ENCODE results near the gene SPDYE6.

SPDYE6 gene

GRCh38 chr7:102320181-102320580 lies 36.1 kb downstream of the SPDYE6 start:
- H3K4me3 ChIP-seq (ENCODE audit: low read depth, low read length) = no peak overlapping the region
- no peak for TF ChIP-seq CTCF (IDR thresholded peaks at IDR 0.05; ENCODE audit: borderline replicate concordance, insufficient read depth, low read depth, low read length)

GRCh38 chr7:102319671-102320070 lies 36.6 kb downstream of the SPDYE6 start:
- TF ChIP-seq CTCF (IDR thresholded peaks at IDR 0.05; ENCODE audit: borderline replicate concordance, insufficient read depth, low read depth, low read length) = no peak

GRCh38 chr7:102318482-102318971 lies 37.7 kb downstream of the SPDYE6 start:
- TF ChIP-seq CTCF (IDR thresholded peaks at IDR 0.05; ENCODE audit: borderline replicate concordance, insufficient read depth, low read depth, low read length) = 0 out of 2 replicates have a peak, but pooled peaks have one; percentile 3
- no peak overlapping the region for H3K4me3 ChIP-seq (ENCODE audit: low read depth, low read length)

More at GRCh38 chr7:102319671-102320070, 36.6 kb downstream of the SPDYE6 start:
- no peak overlapping the region for H3K4me3 ChIP-seq (ENCODE audit: low read depth, low read length)

- TF ChIP-seq CTCF (IDR thresholded peaks at IDR 0.05; ENCODE audit: borderline replicate concordance, insufficient read depth, low read depth, low read length) = no peak
- H3K4me3 ChIP-seq (ENCODE audit: low read depth, low read length) = no peak overlapping the region
Measured at GRCh38 chr7:102317231-102318059, 38.8 kb downstream of the SPDYE6 start.

GRCh38 chr7:102313997-102314780 lies 42.1 kb downstream of the SPDYE6 start:
- H3K4me3 ChIP-seq (ENCODE audit: low read depth, low read length) = no peak overlapping the region
- TF ChIP-seq CTCF (IDR thresholded peaks at IDR 0.05; ENCODE audit: borderline replicate concordance, insufficient read depth, low read depth, low read length) = no peak

GRCh38 chr7:102312317-102312716 lies 43.9 kb downstream of the SPDYE6 start:
- TF ChIP-seq CTCF (IDR thresholded peaks at IDR 0.05; ENCODE audit: borderline replicate concordance, insufficient read depth, low read depth, low read length) = no peak
- H3K4me3 ChIP-seq (ENCODE audit: low read depth, low read length) = no peak overlapping the region

Data from GM12875 (cell line).